Fibroblast of lung (primary cell): ENCODE results near the gene ITPK1. TPM values are rescaled to one million over a fixed set of nuclear protein-coding genes. Genes with fewer than 3 reads are reported as not detected.

Source experiments
- DNase-seq, 2 donors: peaks; one replicate each; pipeline versions ENCODE4 v3.0.0 to v3.0.0-alpha.2; 2010; ENCODE audit warnings: low read depth in 2 of 2
- H2AFZ ChIP-seq: 2 replicates; pipeline ENCODE4 v1.5.1; 2012; ENCODE audit warnings: low read length, control low read depth, inconsistent platforms
- H3K27ac ChIP-seq: 2 replicates; pipeline ENCODE4 v1.5.1; 2011; ENCODE audit warnings: low read length, control low read depth; ENCODE audit not compliant: insufficient read depth
- H3K27me3 ChIP-seq: 2 replicates; pipeline ENCODE4 v1.5.1; 2011; ENCODE audit warnings: mild to moderate bottlenecking, low read length; ENCODE audit not compliant: control insufficient read depth, insufficient read depth
- H3K36me3 ChIP-seq: 2 replicates; pipeline ENCODE4 v1.5.1; 2011; ENCODE audit warnings: low read length; ENCODE audit not compliant: control insufficient read depth, insufficient read depth
- H3K4me1 ChIP-seq: 2 replicates; pipeline ENCODE4 v1.5.1; 2011; ENCODE audit warnings: low read length; ENCODE audit not compliant: control insufficient read depth, insufficient read depth; ENCODE audit errors: extremely low read depth
- H3K4me2 ChIP-seq: 2 replicates; pipeline ENCODE4 v1.5.1; 2011; ENCODE audit warnings: low read length, control low read depth; ENCODE audit not compliant: insufficient read depth; ENCODE audit errors: extremely low read depth
- H3K4me3 ChIP-seq, 4 experiments: fragments of 200-600 bp in 1 of 4; sonication (generic) in 1 of 4; replicated peaks in 1 of 4; 2 replicates each; pipeline ENCODE4 v1.5.1; 2011 to 2016; ENCODE audit warnings: low read length in 4 of 4, low read depth in 3 of 4, mild to moderate bottlenecking in 3 of 4, control low read depth in 2 of 4, inconsistent platforms in 1 of 4, mixed read lengths in 1 of 4; ENCODE audit not compliant: insufficient read depth in 1 of 4; ENCODE audit errors: control extremely low read depth in 1 of 4
- H3K79me2 ChIP-seq: 2 replicates; pipeline ENCODE4 v1.5.1; 2012; ENCODE audit warnings: mild to moderate bottlenecking, low read length, inconsistent platforms; ENCODE audit not compliant: control insufficient read depth, insufficient read depth
- H3K9ac ChIP-seq: 2 replicates; pipeline ENCODE4 v1.5.1; 2011; ENCODE audit warnings: mild to moderate bottlenecking, low read length, control low read depth; ENCODE audit not compliant: insufficient read depth
- H3K9me3 ChIP-seq: 2 replicates; pipeline ENCODE4 v1.5.1; 2012; ENCODE audit warnings: low read depth, low read length; ENCODE audit not compliant: control insufficient read depth, insufficient read depth
- H4K20me1 ChIP-seq: 2 replicates; pipeline ENCODE4 v1.5.1; 2011; ENCODE audit warnings: low read length; ENCODE audit not compliant: control insufficient read depth, insufficient read depth; ENCODE audit errors: extremely low read depth
- EZH2 ChIP-seq: IDR thresholded peaks from 2 replicates; pipeline ENCODE4 v1.5.1; 2012; ENCODE audit warnings: low read length, control low read depth, mild to moderate bottlenecking; ENCODE audit errors: missing control alignments
- polyA plus RNA-seq, 2 donors: library from polyadenylated mRNA; depleted of rRNA in 1 of 2; stranded (reverse) in 1 of 2; unstranded in 1 of 2; fragments of >200 nt; gene quantifications; 2 replicates each; pipeline ENCODE4 v1.2.1, GENCODE V29; 2011 to 2012; ENCODE audit warnings: missing spikeins in 1 of 2
- total RNA-seq: library from RNA; depleted of rRNA; stranded (reverse); fragments of >200 nt; gene quantifications from 2 replicates; pipeline ENCODE4 v1.2.1, GENCODE V29; 2014
- TF ChIP-seq, protein P1 (sequence below), 2 donors: IDR thresholded peaks in 1 of 2; conservative IDR thresholded peaks in 1 of 2; 1 replicate in 1 of 2; 2 replicates in 1 of 2; pipeline ENCODE4 v1.5.1; 2011 to 2012; ENCODE audit warnings: low read length in 2 of 2, control low read depth in 1 of 2, inconsistent platforms in 1 of 2, low read depth in 1 of 2, mild to moderate bottlenecking in 1 of 2

ITPK1 gene
- total and polyA plus RNA-seq, 2 donors (not counting 1 experiment from before 2014, with no cell fraction given): 9.2 to 23.1 TPM

GRCh38 chr14:93065272-93065730 lies 50.4 kb downstream of the ITPK1 start:
- Histone ChIP-seq H3K27me3 (no peaks in the 10 kb centered on the region), H3K27ac (no peak overlapping the region), H2AFZ (no peak overlapping the region), H3K4me2 (no peak overlapping the region), H3K79me2 (no peaks in the 10 kb centered on the region), H3K9ac (no peak overlapping the region), H3K4me1 (peaks cover 9% of the 10 kb centered on the region), H4K20me1 (no peaks in the 10 kb centered on the region), H3K4me3 (no peak overlapping the region), H3K9me3 (no peaks in the 10 kb centered on the region), H3K36me3 (no peaks in the 10 kb centered on the region)
- DNase-seq: no peak
- TF ChIP-seq, protein P1, sequence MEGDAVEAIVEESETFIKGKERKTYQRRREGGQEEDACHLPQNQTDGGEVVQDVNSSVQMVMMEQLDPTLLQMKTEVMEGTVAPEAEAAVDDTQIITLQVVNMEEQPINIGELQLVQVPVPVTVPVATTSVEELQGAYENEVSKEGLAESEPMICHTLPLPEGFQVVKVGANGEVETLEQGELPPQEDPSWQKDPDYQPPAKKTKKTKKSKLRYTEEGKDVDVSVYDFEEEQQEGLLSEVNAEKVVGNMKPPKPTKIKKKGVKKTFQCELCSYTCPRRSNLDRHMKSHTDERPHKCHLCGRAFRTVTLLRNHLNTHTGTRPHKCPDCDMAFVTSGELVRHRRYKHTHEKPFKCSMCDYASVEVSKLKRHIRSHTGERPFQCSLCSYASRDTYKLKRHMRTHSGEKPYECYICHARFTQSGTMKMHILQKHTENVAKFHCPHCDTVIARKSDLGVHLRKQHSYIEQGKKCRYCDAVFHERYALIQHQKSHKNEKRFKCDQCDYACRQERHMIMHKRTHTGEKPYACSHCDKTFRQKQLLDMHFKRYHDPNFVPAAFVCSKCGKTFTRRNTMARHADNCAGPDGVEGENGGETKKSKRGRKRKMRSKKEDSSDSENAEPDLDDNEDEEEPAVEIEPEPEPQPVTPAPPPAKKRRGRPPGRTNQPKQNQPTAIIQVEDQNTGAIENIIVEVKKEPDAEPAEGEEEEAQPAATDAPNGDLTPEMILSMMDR (conservative IDR thresholded peaks at IDR 0.05 in 1 of 2, IDR thresholded peaks at IDR 0.05 in 1 of 2; ENCODE audit: low read depth in 1 of 2, low read length in 2 of 2): no peak

DNA sequence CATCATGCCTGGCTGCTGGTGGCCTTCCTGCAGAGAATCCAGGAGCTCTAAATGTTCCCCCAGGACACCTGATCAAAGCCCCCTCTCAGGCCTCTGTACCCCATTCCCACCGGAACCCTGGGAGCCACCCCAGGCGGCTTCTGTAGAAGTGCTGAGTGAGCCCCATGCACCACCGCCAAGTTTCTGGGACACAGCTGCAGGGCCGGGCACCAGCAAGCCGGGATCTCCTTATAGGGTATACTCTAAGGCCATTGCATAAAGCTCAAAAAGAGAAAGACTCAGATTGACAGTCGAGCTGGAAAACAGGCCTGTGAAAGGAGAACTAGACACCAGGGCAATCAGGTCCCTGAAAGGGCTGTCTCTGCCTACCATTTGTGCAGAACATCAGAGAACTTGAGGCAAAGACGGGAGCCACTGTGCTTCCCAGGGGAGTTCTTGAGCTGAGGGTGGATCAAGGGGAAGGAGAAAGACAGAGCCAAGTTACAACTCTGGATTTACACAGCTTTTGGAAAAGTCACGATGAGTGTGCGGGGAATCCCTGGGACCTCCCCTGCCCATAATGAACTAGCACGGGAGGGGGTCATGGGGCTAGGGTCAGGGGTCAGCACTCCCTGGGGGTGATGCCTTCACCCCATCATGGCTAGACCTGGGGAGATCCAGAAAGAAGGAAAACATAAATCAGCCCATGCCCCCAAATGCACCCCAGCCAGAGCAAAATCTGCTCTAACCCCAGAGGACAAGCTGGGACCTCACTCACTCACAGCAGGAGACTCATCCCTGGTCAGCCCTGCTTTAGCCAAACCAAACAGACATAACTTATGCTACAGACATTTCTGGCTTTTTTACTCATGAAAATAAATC lies 51.1 kb downstream of the ITPK1 start:
- Histone ChIP-seq H3K36me3 (no peaks in the 10 kb centered on the region), H2AFZ (no peak overlapping the region), H4K20me1 (no peaks in the 10 kb centered on the region), H3K4me1 (peaks cover 9% of the 10 kb centered on the region), H3K4me3 (no peak overlapping the region), H3K9me3 (no peaks in the 10 kb centered on the region), H3K27me3 (no peaks in the 10 kb centered on the region), H3K4me2 (no peak overlapping the region), H3K79me2 (no peaks in the 10 kb centered on the region), H3K27ac (no peak overlapping the region), H3K9ac (no peak overlapping the region)
- DNase-seq: peak in 1 of 2 donors; percentile 57
- TF ChIP-seq, protein P1 (conservative IDR thresholded peaks at IDR 0.05 in 1 of 2, IDR thresholded peaks at IDR 0.05 in 1 of 2; ENCODE audit: low read depth in 1 of 2, low read length in 2 of 2): no peak
- TF ChIP-seq EZH2: no peak

DNA sequence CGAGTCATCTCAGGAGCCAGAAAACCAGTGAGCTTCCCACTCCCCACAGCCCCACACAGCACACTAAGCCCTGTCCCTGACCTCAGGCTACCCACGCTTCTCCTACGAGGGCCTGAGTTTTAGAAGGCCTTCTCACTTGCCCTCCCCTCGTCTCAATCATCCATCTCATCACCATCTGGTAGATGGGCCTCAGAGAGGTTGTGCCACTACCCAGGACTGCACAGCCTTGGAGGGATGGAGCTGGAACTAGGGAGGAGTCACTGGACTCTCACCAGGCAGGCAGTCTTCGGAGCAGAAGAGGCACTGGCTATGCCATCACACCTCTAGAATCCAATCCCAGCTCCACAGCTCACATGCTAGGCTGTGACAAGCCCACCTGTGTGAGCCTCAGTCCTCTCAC lies 52.3 kb downstream of the ITPK1 start:
- no peaks in the 10 kb centered on the region for H3K79me2 ChIP-seq
- DNase-seq: no peak
- TF ChIP-seq, protein P1 (conservative IDR thresholded peaks at IDR 0.05 in 1 of 2, IDR thresholded peaks at IDR 0.05 in 1 of 2; ENCODE audit: low read depth in 1 of 2, low read length in 2 of 2): no peak
- no peak for TF ChIP-seq EZH2
- peaks cover 9% of the 10 kb centered on the region for H3K4me1 ChIP-seq
- no peaks in the 10 kb centered on the region for H3K9me3 ChIP-seq
- no peaks in the 10 kb centered on the region for H3K27me3 ChIP-seq
- H2AFZ ChIP-seq: no peak overlapping the region
- H3K36me3 ChIP-seq: no peaks in the 10 kb centered on the region
- H3K4me2 ChIP-seq: no peak overlapping the region
- no peaks in the 10 kb centered on the region for H4K20me1 ChIP-seq
- no peak overlapping the region for H3K27ac ChIP-seq
- H3K4me3 ChIP-seq: no peak overlapping the region
- H3K9ac ChIP-seq: no peak overlapping the region
